ENCODE data around the gene LSG1. TPM values are rescaled to one million over a fixed set of nuclear protein-coding genes. Genes with fewer than 3 reads are reported as not detected.

LSG1 gene
- total RNA-seq, 1 donor from 2014 or later, result 20.4 TPM

DNA sequence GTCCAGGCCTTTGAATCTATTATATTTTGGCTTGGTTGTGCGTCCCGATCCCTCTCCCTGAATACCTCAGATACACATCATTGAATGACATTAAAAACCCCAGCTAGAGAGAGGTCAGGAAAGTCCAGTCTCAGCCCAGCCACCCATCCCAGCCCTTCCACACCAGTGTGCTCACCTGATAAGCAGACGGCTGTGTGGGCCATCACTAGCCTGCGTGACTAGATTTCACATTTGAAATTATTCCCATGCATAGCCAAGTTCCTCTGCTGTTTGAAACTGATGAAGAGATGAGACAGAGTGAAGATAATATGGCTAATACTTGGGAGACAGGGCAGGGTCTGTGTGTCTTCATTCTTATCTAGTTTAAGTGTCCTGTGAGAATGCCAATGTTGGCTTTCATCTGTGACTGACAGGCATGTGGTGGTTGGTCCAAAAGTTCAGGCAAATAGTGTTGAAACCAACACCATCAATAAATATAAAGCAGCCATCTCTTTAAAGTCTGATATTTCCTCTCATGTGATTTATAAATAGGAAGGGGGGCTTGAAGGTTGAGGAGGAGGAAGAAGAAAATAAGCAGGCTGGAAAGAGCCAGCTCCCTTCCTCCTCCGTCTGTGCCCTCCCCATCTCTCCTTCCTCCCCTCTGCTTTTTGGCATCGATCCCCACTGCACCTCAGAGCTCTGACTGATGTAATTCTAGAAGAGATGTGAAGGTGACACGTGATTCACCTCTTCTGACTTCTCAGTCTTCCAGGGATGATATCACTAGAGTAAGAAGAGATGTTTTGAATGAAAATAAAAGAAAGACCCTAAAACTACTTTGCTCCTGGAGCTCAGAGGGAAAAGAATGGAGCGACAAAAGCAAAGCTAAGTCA is 18.7 kb upstream of the LSG1 start:
- DNase-seq (ENCODE audit: low spot score), result no peak

DNA sequence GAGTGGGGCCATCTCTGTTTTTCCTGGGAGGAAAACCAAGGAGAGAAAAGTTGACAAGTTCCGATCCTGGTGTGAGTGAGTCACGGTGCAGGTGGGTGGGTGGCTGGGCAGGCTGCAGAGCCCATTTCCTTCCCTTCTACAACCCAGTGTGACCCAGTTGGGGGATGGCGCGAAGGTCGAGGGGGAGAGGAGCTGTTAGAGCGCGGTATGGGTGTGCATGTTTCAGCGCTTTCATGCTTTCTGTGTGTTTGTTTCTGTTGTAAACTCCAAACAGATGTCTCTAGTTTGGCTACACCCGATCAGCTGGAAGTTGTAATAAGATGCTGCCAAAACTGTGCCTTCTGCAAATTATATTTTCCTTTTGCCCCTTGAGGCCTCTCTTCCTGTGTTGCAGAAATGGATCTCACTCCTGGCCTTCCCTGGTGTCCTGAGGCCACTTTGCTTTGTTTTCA is 17.5 kb upstream of the LSG1 start:
- H3K36me3 Mint-ChIP-seq (ENCODE audit: low read depth), result peaks cover 3% of the 10 kb centered on the region
- no peaks in the 10 kb centered on the region for H3K27me3 Mint-ChIP-seq (ENCODE audit: low read depth)
- peak overlapping the region; percentile 91 for H3K4me3 Mint-ChIP-seq (ENCODE audit: unreplicated experiment)
- H3K27ac Mint-ChIP-seq (ENCODE audit: unreplicated experiment), result peak overlapping the region; percentile 77
- no peak for DNase-seq (ENCODE audit: low spot score)
- no peaks in the 10 kb centered on the region for H3K9me3 Mint-ChIP-seq (ENCODE audit: low read depth)
- TF ChIP-seq, protein P1, sequence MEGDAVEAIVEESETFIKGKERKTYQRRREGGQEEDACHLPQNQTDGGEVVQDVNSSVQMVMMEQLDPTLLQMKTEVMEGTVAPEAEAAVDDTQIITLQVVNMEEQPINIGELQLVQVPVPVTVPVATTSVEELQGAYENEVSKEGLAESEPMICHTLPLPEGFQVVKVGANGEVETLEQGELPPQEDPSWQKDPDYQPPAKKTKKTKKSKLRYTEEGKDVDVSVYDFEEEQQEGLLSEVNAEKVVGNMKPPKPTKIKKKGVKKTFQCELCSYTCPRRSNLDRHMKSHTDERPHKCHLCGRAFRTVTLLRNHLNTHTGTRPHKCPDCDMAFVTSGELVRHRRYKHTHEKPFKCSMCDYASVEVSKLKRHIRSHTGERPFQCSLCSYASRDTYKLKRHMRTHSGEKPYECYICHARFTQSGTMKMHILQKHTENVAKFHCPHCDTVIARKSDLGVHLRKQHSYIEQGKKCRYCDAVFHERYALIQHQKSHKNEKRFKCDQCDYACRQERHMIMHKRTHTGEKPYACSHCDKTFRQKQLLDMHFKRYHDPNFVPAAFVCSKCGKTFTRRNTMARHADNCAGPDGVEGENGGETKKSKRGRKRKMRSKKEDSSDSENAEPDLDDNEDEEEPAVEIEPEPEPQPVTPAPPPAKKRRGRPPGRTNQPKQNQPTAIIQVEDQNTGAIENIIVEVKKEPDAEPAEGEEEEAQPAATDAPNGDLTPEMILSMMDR (IDR thresholded peaks at IDR 0.05), result no peak
- peaks cover 50% of the 10 kb centered on the region for H3K4me1 Mint-ChIP-seq (ENCODE audit: low read depth)

More for the DNA sequence above, 18.7 kb upstream of the LSG1 start:
- H3K4me1 Mint-ChIP-seq (ENCODE audit: low read depth), result peaks cover 44% of the 10 kb centered on the region
- no peak overlapping the region for H3K4me3 Mint-ChIP-seq (ENCODE audit: unreplicated experiment)
- TF ChIP-seq, protein P1 (IDR thresholded peaks at IDR 0.05), result no peak
- no peaks in the 10 kb centered on the region for H3K9me3 Mint-ChIP-seq (ENCODE audit: low read depth)
- peaks cover 3% of the 10 kb centered on the region for H3K36me3 Mint-ChIP-seq (ENCODE audit: low read depth)
- no peaks in the 10 kb centered on the region for H3K27me3 Mint-ChIP-seq (ENCODE audit: low read depth)
- H3K27ac Mint-ChIP-seq (ENCODE audit: unreplicated experiment), result peak overlapping the region; percentile 82

- no peak for DNase-seq (ENCODE audit: low spot score)
- Mint-ChIP-seq H3K36me3 (ENCODE audit: low read depth) (peaks cover 3% of the 10 kb centered on the region), H3K4me1 (ENCODE audit: low read depth) (peaks cover 50% of the 10 kb centered on the region), H3K27ac (ENCODE audit: unreplicated experiment) (peak overlapping the region; percentile 77), H3K9me3 (ENCODE audit: low read depth) (no peaks in the 10 kb centered on the region), H3K4me3 (ENCODE audit: unreplicated experiment) (peak overlapping the region; percentile 91), H3K27me3 (ENCODE audit: low read depth) (no peaks in the 10 kb centered on the region)
- TF ChIP-seq, protein P1 (IDR thresholded peaks at IDR 0.05), result no peak
These were observed 17.0 kb upstream of the LSG1 start for GRCh38 chr3:194688946-194689345.

DNA sequence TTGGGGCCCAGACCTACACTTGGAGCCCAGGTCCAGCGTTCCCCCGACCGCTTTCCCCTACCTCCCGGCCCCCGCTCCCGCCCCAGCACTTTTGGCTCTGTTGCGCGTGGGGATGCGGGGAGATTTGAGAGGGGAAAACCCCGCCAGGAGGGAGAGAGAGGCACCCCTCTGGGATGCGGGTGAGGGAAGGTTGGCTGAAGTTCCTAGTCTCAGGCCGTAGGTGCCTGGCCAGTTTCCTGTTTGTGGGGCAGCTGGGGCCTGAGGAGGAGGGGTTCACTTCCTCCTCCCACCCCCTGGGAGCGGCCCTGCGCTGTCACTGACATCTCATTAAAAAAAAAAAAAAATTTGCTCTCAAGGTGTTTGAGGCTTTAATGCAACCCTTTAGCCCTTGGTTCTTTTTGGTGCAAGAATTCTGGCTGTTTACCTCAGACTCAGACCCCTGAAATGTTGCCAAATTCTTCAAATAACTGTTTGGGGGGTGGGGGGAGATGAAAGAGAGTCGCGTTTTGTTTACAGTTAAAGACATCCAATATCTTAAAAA is 16.3 kb upstream of the LSG1 start:
- Mint-ChIP-seq H3K9me3 (ENCODE audit: low read depth) (no peaks in the 10 kb centered on the region), H3K27me3 (ENCODE audit: low read depth) (no peaks in the 10 kb centered on the region), H3K4me3 (ENCODE audit: unreplicated experiment) (peak overlapping the region; percentile 91), H3K4me1 (ENCODE audit: low read depth) (peaks cover 55% of the 10 kb centered on the region), H3K36me3 (ENCODE audit: low read depth) (peaks cover 3% of the 10 kb centered on the region), H3K27ac (ENCODE audit: unreplicated experiment) (peak overlapping the region; percentile 77)
- TF ChIP-seq, protein P1 (IDR thresholded peaks at IDR 0.05), result no peak
- DNase-seq (ENCODE audit: low spot score), result no peak

DNA sequence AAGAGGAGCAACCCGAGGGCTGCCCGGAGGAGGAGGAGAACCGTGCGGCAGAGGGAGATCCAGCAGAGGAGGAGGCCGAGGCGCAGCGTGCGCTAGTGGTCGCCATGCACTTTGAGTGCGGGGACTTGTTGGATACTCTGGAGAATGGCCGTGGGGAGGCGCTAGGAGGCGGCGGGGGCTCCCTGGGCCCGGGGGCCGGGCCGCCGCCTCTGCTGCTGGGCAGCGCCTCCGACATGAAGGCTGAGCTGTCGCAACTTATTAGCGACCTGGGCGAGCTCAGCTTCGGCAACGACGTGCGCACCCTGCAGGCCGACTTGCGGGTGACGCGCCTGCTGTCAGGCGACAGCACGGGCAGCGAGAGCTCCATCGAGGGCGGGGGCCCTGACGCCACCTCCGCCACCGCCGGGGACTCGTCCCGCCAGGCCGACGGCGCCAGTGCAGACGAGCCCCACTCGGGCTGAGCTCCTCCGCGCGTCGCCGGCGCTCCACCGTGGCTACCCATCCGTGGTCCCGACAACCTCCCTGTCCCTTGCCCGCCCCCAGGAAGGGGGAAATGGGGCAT is 15.7 kb upstream of the LSG1 start:
- Mint-ChIP-seq H3K27ac (ENCODE audit: unreplicated experiment) (peak overlapping the region; percentile 78), H3K27me3 (ENCODE audit: low read depth) (no peaks in the 10 kb centered on the region), H3K36me3 (ENCODE audit: low read depth) (peaks cover 3% of the 10 kb centered on the region), H3K4me3 (ENCODE audit: unreplicated experiment) (peak overlapping the region; percentile 91), H3K4me1 (ENCODE audit: low read depth) (peaks cover 61% of the 10 kb centered on the region), H3K9me3 (ENCODE audit: low read depth) (no peaks in the 10 kb centered on the region)
- peak; percentile 94 for DNase-seq (ENCODE audit: low spot score)
- TF ChIP-seq, protein P1 (IDR thresholded peaks at IDR 0.05), result peak; percentile 79

All from chondrocyte (in vitro differentiated cells).